Middle frontal gyrus (tissue), 1 donor: ENCODE data around the gene NKX1-1.

Experiments used
- DNase-seq: peaks from one replicate; pipeline ENCODE4 v3.0.0-alpha.2; 2015; ENCODE audit warnings: low spot score; ENCODE audit errors: extremely low spot score

Gene NKX1-1

DNA sequence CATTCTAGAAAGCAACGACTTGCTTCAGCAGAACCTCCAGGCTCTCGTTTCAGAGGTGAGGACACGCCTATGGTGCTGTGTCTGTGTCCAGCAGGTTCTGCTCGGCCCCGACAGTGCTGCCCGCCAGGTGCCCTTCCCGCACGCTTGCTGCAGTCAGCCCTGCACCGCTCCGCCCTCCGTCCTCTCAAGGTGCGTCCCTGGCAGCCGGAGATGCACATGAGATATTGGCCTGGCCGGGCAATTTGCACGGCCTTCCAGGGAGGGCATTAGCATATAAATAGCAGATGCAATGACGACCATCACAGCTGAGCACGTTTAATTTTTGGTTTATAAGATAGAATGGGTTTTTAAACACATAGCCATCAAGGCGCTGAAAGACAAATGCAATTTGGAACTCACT, 44.8 kb downstream of the NKX1-1 start:
- DNase-seq: no peak

DNA sequence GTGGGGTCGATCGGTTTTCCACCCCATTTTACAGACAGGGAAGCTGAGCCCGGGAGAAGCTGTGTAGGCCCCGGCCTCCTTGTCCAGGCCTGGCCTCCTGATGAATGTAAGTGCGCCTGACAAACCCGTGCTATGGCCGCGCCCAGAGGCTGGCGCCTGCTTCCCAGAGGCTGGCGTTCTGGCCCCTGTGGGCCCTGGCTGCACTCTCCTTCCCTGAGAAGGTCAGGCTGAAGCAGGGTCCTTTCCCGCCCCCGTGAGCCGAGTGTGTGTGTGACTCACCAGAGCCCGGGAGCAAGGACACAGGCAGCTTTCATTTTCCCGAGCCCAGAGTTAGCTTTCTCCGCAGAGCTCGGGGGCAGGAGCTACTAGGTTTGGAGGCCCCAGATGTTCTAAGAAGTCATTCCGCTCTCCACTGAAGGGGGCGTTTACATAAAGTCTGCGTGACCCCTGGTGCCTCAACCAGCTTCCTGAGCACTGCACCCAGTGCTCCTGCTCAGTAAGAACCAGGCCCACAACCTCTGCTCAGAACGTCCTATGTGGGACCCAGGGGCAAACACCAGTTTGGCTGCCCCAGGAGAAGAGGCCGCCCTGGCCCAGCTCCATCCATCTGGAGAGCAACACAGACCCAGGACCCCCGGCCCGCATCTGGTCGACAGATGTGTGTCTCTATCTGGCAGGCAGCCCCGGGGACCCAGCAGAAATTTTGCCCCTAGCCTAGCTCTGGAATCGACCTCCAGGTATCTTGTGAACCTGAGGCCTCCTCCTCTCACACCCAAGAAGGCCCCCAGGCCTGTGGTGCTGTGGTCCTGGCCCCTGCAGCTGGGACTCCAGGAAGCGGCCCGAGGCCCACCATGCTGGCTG, 45.6 kb downstream of the NKX1-1 start:
- no peak for DNase-seq

DNA sequence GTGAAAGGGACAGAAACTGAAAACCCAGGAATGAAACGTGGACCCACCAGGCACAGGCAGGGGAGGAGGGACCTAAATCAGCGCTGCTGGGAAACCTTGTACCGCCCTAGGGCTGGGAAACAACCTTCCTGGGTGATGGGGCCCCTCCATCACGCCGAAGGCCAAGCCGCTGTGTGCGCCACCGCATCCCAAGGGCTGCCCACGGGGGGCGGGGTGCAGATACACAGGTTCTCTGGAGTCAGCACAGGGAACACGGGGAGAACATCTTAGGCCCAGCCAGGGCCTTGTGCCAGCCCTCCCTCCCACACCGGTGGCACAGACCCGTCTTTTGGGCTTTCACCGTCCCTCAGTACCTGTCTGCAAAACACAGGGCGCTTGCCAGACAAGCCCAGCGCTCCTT, 46.3 kb downstream of the NKX1-1 start:
- no peak for DNase-seq

DNA sequence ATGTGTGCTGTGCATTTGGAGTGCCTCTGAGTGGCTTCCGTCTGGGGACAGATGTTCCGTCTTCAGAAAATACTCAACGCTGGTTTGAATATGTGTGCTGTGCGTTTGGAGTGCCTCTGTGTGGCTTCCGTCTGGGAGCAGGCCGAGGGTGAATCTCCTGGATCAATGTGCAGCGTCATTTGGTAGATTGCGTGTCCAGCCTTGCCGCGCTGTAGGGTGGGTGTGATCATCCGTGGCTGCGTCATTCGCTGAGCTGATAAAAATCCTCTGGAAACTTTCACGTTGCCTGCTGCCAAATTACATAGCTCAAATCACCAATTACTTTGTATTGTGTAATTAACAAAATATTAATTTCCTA, 47.1 kb downstream of the NKX1-1 start:
- DNase-seq: no peak

DNA sequence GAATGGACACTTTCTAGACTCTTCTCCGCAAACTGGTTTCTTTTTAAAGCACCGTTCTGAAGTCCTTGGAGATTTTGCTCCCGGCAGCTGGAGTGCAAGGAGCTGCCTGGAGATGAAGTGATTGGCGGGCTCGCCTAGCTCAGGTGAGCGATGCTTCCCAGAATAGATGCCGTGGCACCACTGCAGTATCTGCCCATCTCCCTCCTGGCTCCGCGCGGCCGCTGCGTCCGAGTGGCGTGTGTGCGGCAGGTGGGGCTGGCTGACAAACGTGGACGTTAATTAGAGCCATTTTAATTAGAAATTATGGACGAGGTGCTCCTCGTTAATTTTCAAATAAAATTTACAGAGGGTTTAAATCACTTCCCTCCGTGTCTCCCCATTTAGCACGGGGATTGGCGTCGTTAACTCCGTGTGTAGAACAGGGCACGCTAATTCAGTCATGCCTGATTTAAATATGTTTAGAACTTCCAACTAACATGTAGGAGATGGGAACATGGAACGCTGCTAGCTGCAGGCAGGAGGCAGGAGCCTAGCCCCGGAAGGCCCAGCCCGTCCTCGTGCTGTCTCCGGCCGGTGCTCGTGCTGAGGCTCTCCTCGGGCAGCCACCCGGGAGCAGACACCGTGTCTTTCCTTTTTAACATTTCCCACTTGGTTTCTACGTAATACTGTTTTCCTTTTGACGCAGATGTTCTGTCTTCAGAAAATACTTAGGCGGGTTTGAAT, 47.7 kb downstream of the NKX1-1 start:
- DNase-seq: no peak

DNA sequence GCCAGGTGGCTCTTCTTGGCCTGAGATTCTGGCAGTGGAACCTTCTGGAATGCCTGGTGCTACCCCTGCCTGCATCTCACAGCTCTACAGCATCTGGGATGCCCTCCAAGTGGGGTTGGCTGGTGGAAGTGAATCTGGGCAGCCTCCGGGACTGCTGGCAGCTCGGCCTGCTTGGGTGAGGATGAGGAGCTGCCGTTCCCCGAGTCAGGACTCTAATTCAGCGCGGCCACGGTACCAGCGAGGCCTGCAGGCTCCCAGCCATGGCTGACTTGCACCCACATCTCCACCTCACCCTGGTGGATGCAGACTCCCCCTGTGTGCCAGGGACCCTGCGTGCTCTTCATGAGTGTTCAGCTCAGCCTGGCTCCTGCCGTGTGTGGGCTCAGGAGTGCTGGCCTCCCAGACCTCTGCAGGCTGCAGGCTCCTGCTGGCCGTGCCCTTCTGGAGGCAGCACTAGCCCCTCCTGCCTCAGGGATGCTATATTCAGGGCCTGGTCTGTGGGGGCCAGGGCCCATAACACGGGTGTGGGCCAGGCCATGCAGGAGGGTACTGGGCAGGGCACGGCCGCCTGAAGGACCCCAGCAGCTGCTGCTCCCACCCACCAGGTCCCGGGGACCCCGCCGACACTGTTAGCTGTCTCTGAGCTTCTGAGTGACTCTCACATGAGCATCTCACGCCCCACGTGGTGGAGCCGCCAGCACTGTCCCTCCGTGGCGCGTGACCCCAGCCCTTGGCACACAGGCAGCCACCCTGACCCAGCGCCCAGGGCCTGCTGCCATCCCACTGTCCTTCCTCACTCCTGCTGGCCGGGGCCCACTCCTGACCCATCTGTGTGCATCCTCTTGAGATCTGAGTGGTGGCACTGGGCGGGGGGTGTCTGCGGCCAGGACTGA, 48.6 kb downstream of the NKX1-1 start:
- DNase-seq: no peak

DNA sequence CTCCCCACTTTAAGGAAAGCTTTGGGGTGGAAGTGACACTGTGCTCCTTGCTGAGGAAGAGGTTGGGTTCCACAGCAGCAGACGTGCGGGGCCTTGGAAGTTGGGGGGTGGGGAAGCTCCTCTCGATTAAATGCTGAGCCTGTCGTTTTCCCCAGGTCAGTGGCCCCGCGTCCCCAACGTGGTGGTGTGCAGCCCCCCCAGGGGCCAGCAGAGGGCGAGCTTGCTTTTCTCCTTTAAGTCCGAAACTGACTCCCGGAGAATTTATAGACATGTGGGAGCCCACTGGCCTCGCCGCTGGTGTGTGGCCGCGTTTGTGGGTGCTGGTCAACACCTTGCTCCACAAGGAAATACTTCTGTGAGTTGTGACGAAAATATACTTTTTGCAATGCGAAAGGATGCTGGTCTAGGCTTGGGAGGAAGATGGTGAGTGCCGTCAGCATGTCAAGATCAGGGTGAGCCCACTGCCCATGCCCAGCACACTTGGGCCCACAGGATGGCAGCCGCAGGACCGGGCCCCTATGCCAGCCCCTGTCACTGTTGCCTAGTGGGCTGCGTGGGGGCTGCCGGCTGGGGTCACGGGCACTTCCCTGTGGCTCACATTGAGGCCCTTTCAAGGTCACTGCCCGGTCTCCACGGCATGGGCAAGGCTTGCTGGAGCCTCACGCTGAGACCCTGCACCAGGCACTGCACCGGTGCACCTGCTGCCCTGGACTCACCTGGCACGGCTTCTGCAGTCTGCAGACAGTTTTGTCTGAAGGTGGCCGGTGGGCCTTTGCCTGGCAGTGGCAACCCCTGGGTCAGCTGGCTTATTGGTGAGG, 49.9 kb downstream of the NKX1-1 start:
- DNase-seq: peak; percentile 23

DNA sequence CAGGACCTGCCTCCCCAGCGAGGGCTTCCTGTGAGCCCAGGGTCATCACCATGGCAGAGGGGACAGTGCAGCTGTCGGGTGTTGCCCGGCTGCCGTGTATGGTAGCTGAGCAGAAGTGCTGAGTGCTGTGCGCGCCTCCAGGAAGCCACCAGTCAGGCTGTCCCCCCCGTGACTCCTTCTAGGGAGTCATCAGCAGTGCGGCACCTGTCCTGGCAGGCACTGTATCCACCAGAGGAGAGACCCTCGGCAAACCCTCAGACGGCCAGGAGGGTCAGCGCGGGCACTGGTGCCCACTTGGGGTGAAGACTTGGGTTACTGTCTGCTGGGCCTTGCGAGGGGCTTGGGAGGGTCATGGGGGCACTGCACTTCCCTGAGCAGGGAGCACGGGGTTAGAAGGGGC, 50.9 kb downstream of the NKX1-1 start:
- no peak for DNase-seq

DNA sequence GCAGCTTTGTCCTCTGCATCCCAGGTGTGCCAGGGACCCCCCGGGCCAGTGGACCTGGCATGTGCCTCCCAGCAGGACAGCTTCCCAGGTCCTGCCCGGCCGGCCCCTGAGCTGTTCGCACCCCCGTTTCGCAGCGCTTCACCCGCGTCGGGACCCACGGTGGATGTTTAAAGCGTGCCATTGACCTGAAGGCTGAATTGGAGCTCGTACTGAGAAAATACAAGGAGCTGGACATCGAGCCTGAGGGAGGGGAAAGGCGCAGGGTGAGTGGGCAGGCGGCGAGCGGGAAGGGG, 51.3 kb downstream of the NKX1-1 start:
- DNase-seq: no peak

DNA sequence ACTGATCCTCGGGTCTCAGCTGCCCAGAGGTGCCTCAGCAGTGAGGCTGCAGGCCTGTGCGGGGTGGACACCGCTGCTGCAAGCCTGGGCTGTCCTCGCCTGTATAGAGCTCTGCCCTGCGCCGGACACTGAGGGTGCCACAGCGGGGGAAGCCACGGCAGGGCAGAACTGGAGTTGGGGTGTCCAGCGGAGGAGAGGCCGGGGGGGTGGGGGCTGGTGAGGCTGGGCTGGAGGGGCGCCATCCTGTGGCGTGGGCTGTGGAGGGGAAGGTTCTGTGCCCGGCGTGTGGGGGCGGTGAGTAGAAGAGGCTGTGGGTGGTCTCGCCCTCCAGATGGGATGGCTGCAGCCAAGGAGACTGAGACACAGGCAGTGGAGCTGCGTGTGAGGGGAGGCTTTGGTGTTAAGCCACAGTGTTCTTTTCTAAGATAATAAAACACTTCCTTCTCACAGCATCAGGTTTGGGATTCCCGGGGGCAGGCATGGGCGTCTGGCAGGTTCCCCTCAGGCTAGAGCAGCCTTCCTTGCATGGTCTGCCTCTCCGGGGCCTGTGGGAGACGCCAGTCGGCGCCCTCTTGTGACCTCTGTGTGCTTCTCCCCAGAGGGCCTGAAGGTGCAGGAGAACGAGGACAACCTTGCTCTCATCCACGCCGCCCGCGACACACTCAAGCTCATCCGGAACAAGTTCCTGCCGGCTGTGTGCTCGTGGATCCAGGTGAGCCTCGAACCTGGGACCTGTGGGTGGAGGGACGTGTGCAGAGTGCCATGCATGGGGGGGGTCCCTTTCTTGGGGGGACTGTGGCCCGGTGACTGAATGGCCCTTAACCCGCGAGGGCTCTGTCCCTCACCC, 51.9 kb downstream of the NKX1-1 start:
- DNase-seq: no peak

DNA sequence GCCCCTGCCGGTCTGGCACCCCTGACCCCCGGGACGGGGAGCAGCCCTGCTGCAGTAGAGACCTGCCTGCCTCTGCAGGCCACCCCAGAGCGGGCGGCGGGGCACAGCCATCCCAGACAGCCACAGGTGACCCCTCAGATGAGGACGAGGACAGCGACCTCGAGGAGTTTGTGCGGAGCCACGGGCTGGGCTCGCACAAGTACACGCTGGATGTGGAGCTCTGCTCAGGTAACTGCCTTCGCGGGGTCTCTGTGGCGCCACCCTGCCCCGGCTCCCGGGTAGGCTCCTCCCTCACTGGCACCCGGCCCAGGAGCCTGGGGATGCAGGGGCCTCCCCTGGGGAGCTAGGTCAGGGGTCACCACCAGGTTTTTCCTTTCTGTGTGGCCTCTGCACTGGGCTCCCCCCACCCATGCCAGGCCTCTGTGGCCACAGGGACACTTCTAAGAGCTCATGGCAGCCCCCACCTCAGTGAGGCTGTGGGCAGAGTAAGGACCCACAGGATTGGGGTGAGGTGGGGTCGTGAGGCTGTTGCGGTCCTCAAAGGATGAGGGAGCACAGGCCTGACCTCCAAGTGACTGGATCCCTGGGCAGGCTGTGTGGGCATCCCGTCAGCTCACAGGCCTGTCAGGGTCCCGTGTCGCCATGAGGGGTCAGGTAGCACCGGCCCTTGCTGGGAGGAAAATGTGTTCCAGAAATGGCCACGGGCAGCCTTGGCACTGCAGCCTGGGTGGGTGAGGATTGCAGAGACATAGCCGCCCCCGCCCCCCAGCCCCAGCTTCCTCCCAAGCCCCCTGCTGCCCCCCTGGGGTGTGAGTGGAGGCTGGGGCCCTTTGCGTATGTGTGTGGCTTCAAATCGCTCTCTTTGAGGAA, 52.8 kb downstream of the NKX1-1 start:
- DNase-seq: no peak
